SK-N-MC (cell line): ENCODE measurements around the gene PRKN.

Source experiments
- DNase-seq: peaks from one replicate; pipeline ENCODE4 v3.0.0-alpha.2; 2011; ENCODE audit warnings: low read depth, low spot score
- H3K27ac ChIP-seq: fragments of 200-600 bp; sonication (generic); 2 replicates; pipeline ENCODE4 v1.5.1; 2016; ENCODE audit warnings: mixed run types
- H3K36me3 ChIP-seq: fragments of 200-600 bp; sonication (generic); 2 replicates; pipeline ENCODE4 v1.6.1; 2017; ENCODE audit warnings: antibody characterized with exemption, low read length, mixed read lengths; ENCODE audit not compliant: insufficient read depth
- H3K4me3 ChIP-seq: fragments of 200-600 bp; sonication (generic); 2 replicates; pipeline ENCODE4 v1.5.1; 2016
- H3K9ac ChIP-seq: fragments of 200-600 bp; sonication (generic); 2 replicates; pipeline ENCODE4 v1.8.0; 2017; ENCODE audit warnings: mixed run types, mixed read lengths; ENCODE audit not compliant: insufficient read length
- H3K9me3 ChIP-seq: fragments of 200-600 bp; sonication (generic); 2 replicates; pipeline ENCODE4 v1.6.1; 2017; ENCODE audit warnings: low read depth, mild to moderate bottlenecking, antibody characterized with exemption, low read length, moderate library complexity, mixed read lengths
- EZH2 ChIP-seq: fragments of 200-600 bp; sonication (generic); IDR thresholded peaks from one replicate; pipeline ENCODE4 v1.6.1; 2017; ENCODE audit warnings: antibody characterized with exemption
- FOXP2 ChIP-seq: optimal IDR thresholded peaks from 2 replicates; pipeline ENCODE3; 2011; ENCODE audit warnings: mild to moderate bottlenecking, moderate library complexity; ENCODE audit not compliant: insufficient read depth; ENCODE audit errors: extremely low read length, control extremely low read depth
- POLR2AphosphoS5 ChIP-seq: IDR thresholded peaks from 2 replicates; pipeline ENCODE4 v1.6.1; 2012; ENCODE audit warnings: mild to moderate bottlenecking, low read depth, low read length, borderline replicate concordance

Gene PRKN

DNA sequence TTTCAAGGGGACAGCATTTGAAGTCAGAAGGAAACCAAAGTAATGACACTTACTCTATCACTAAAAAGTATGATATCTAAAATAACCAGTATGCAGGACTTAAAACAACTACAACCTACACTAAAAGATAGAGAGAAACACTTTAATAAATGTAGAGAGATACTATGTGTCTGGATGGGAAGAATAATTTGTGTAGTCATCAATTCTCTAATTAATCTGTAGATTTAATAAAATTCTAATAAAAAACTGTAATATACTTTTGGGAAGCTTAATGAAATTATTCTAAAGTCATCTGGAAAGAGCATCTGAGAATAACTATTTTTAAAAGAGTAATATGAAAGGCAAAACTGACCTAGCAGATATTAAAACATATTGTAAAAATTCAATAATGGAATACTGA lies 52.1 kb downstream of the PRKN start:
- no peaks in the 10 kb centered on the region for H3K36me3 ChIP-seq
- DNase-seq: no peak
- H3K27ac ChIP-seq: no peak overlapping the region
- no peak overlapping the region for H3K4me3 ChIP-seq
- no peaks in the 10 kb centered on the region for H3K9me3 ChIP-seq
- H3K9ac ChIP-seq: no peak overlapping the region
- no peak for TF ChIP-seq POLR2AphosphoS5

DNA sequence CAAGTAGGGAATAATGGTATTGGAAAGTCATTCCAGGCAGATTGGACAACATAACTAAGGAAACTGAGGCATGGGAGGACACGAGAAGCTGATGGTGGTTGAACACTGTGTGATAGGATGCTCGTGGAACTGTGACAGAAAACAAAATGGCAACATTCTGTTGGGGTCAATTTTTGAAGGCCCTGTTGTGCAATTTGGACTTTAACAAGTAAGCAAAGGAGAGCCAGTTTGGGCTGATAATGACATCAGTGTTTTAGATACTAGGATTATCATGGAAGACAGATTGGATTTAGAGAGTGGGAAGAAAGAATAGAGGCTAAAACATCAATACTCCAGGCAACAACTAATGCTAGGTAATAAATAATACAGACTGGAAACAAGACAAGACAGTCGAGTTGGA lies 53.1 kb downstream of the PRKN start:
- DNase-seq: no peak
- Histone ChIP-seq H3K9ac (no peak overlapping the region), H3K9me3 (no peaks in the 10 kb centered on the region), H3K36me3 (no peaks in the 10 kb centered on the region), H3K4me3 (no peak overlapping the region), H3K27ac (no peak overlapping the region)
- no peak for TF ChIP-seq POLR2AphosphoS5
- TF ChIP-seq EZH2: no peak
- no peak for TF ChIP-seq FOXP2

GRCh38 chr6:162671580-162672165 lies 55.9 kb downstream of the PRKN start:
- H3K9me3 ChIP-seq: no peaks in the 10 kb centered on the region
- no peak overlapping the region for H3K9ac ChIP-seq
- no peak overlapping the region for H3K27ac ChIP-seq
- no peak overlapping the region for H3K4me3 ChIP-seq
- no peak for TF ChIP-seq POLR2AphosphoS5
- no peak for TF ChIP-seq FOXP2
- no peaks in the 10 kb centered on the region for H3K36me3 ChIP-seq
- DNase-seq: no peak

DNA sequence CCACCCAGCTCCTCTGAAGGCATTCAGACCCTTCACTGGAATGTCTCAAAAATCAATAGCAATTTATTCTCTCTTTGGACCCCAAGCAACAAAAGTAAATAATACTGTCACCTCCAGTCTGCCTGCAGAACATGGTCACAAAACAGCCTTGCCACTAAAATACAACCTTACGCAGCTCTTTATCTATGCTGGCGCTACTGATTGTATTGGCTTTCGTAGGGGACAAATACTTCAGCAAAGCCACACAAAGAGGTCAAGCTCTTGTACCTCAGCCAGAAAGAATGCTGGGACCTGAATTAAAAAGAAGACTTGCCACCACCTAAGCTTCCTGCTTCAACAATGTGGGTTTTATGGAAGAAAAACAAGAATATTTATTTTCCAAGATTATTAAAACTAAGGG lies 57.2 kb downstream of the PRKN start:
- Histone ChIP-seq H3K9ac (no peak overlapping the region), H3K4me3 (no peak overlapping the region)
- TF ChIP-seq POLR2AphosphoS5 (no peak), FOXP2 (no peak), EZH2 (no peak)

GRCh38 chr6:162666246-162666645 lies 61.3 kb downstream of the PRKN start:
- no peak overlapping the region for H3K4me3 ChIP-seq
- TF ChIP-seq EZH2: no peak
- no peak for TF ChIP-seq POLR2AphosphoS5
- TF ChIP-seq FOXP2: no peak
- H3K27ac ChIP-seq: no peak overlapping the region

More for the DNA sequence above, 57.2 kb downstream of the PRKN start:
- no peak for DNase-seq
- Histone ChIP-seq H3K36me3 (no peaks in the 10 kb centered on the region), H3K27ac (no peak overlapping the region), H3K9me3 (no peaks in the 10 kb centered on the region)

DNA sequence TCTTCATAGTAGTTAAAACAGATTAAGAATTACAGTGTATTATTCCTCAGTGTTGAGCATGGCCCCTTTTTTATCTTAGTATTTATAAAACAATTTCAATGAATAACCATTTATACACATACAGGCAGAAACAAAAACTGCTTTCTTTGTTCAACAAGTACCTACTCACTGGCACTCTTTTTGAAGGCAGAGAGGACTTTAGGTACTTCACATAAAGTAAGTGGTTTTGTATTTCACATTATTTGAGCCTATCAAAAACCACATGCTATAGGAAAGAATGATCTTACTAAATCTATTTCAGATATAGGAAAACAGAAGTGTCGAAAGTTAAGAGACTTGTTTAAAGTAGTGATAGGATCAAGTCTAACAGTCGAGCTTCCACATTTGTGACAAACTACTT lies 73.8 kb downstream of the PRKN start:
- no peak for DNase-seq
- TF ChIP-seq EZH2 (no peak), POLR2AphosphoS5 (no peak), FOXP2 (no peak)
- Histone ChIP-seq H3K4me3 (no peak overlapping the region), H3K27ac (no peak overlapping the region), H3K36me3 (no peaks in the 10 kb centered on the region), H3K9me3 (no peaks in the 10 kb centered on the region), H3K9ac (no peak overlapping the region)

More at GRCh38 chr6:162666246-162666645, 61.3 kb downstream of the PRKN start:
- no peak for DNase-seq
- Histone ChIP-seq H3K36me3 (no peaks in the 10 kb centered on the region), H3K9me3 (no peaks in the 10 kb centered on the region), H3K9ac (no peak overlapping the region)

- H3K4me3 ChIP-seq: no peak overlapping the region
- H3K9me3 ChIP-seq: no peaks in the 10 kb centered on the region
- no peak overlapping the region for H3K9ac ChIP-seq
- TF ChIP-seq POLR2AphosphoS5 (no peak), EZH2 (no peak), FOXP2 (no peak)
- no peak for DNase-seq
- no peak overlapping the region for H3K27ac ChIP-seq
- H3K36me3 ChIP-seq: no peaks in the 10 kb centered on the region
These were observed 76.1 kb downstream of the PRKN start for GRCh38 chr6:162651505-162651904.

GRCh38 chr6:162649271-162649670 lies 78.3 kb downstream of the PRKN start:
- H3K27ac ChIP-seq: no peak overlapping the region
- no peak for DNase-seq

GRCh38 chr6:162644153-162644552 lies 83.4 kb downstream of the PRKN start:
- TF ChIP-seq POLR2AphosphoS5 (no peak), FOXP2 (no peak), EZH2 (no peak)
- no peak overlapping the region for H3K9ac ChIP-seq
- H3K4me3 ChIP-seq: no peak overlapping the region
- no peaks in the 10 kb centered on the region for H3K9me3 ChIP-seq
- DNase-seq: no peak
- H3K36me3 ChIP-seq: no peaks in the 10 kb centered on the region
- no peak overlapping the region for H3K27ac ChIP-seq

More at GRCh38 chr6:162649271-162649670, 78.3 kb downstream of the PRKN start:
- Histone ChIP-seq H3K4me3 (no peak overlapping the region), H3K36me3 (no peaks in the 10 kb centered on the region), H3K9ac (no peak overlapping the region), H3K9me3 (no peaks in the 10 kb centered on the region)
- TF ChIP-seq POLR2AphosphoS5 (no peak), FOXP2 (no peak), EZH2 (no peak)

DNA sequence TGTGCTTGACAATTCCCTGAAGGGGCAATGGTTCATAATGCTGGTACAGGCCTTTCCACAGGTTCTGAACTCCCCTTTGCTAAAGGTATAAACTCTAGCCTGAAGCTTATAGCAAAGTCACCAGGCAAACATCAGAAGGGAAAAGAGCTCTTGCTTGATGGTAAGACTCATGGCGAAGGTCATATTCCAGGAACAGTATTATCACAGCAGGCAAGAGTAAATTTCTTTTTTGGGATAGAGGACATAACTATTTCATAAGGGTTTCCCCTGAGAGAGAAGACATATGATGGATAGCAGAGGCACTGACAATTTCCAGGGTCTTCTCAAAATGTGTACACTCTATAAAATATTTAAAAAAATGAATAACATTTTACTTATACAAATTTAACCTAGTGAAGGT lies 86.8 kb downstream of the PRKN start:
- DNase-seq: no peak
- TF ChIP-seq FOXP2 (no peak), EZH2 (no peak), POLR2AphosphoS5 (no peak)
- no peak overlapping the region for H3K4me3 ChIP-seq
- no peak overlapping the region for H3K9ac ChIP-seq
- no peaks in the 10 kb centered on the region for H3K36me3 ChIP-seq
- no peak overlapping the region for H3K27ac ChIP-seq
- H3K9me3 ChIP-seq: no peaks in the 10 kb centered on the region
